DMS 273 (cell line): ENCODE results near the gene KRTAP10-7.
"Not testable (repeated sequence)": the region's sequence is repeated elsewhere in the genome, so short reads cannot be mapped to it uniquely, and the experiment has no call there.

Experiments used
- DNase-seq: peaks from one replicate; lab custom pipeline; 2025; ENCODE audit not compliant: unreplicated experiment; lab: John Stamatoyannopoulos, UW

KRTAP10-7 gene

GRCh38 chr21:44600118-44600978, at the start of gene KRTAP10-7:
KRTAP10-7 (plus strand) TSS chr21:44600597; CDS start chr21:44600622, 25 bp downstream.
- not testable (repeated sequence) for DNase-seq

GRCh38 chr21:44550807-44551206, 49.6 kb upstream of the KRTAP10-7 start:
- peak; percentile 82 for DNase-seq

GRCh38 chr21:44551340-44551961, 48.9 kb upstream of the KRTAP10-7 start, which contains the start of gene KRTAP10-2:
KRTAP10-2 (minus strand) TSS chr21:44551505; CDS start chr21:44551458, 47 bp downstream.
- DNase-seq, result peak; percentile 61

- no peak for DNase-seq
These were observed 48.3 kb upstream of the KRTAP10-7 start for GRCh38 chr21:44552136-44552535.

GRCh38 chr21:44552681-44553080, 47.7 kb upstream of the KRTAP10-7 start:
- DNase-seq, result no peak

GRCh38 chr21:44555200-44555875, 45.1 kb upstream of the KRTAP10-7 start:
- DNase-seq, result no peak

GRCh38 chr21:44556879-44557278, 43.5 kb upstream of the KRTAP10-7 start:
- DNase-seq, result no peak

- DNase-seq, result no peak
These were observed 42.7 kb upstream of the KRTAP10-7 start for GRCh38 chr21:44557491-44558328.

GRCh38 chr21:44558329-44558675, 42.1 kb upstream of the KRTAP10-7 start:
- peak; percentile 44 for DNase-seq

- DNase-seq, result no peak
These were observed 41.7 kb upstream of the KRTAP10-7 start, which contains the start of gene KRTAP10-3 for GRCh38 chr21:44558695-44559094. KRTAP10-3 (minus strand) TSS chr21:44558795; CDS start chr21:44558715, 80 bp downstream.

- no peak for DNase-seq
These were observed 36.3 kb upstream of the KRTAP10-7 start for GRCh38 chr21:44564099-44564498.

- no peak for DNase-seq
These were observed 35.4 kb upstream of the KRTAP10-7 start for GRCh38 chr21:44564886-44565598.

GRCh38 chr21:44566403-44566802, 34.0 kb upstream of the KRTAP10-7 start:
- no peak for DNase-seq

- DNase-seq, result no peak
These were observed 32.8 kb upstream of the KRTAP10-7 start for GRCh38 chr21:44567481-44568171.

GRCh38 chr21:44568261-44568660, 32.1 kb upstream of the KRTAP10-7 start:
- DNase-seq, result no peak

GRCh38 chr21:44568667-44569556, 31.5 kb upstream of the KRTAP10-7 start:
- DNase-seq, result peak; percentile 43

- DNase-seq, result no peak
These were observed 30.4 kb upstream of the KRTAP10-7 start for GRCh38 chr21:44569861-44570517.

- DNase-seq, result no peak
These were observed 29.1 kb upstream of the KRTAP10-7 start for GRCh38 chr21:44571296-44571695.
